Ishikawa (cell line): Measurements from ENCODE around the gene VPS18.

Experiments used
- CEBPB ChIP-seq: IDR thresholded peaks from 2 replicates; pipeline ENCODE4 v1.6.1; 2012
- CREB1 ChIP-seq: IDR thresholded peaks from 2 replicates; pipeline ENCODE4 v1.6.1; 2012; ENCODE audit warnings: low read depth
- EGR1 ChIP-seq: IDR thresholded peaks from 2 replicates; pipeline ENCODE4 v1.6.1; 2012
- EP300 ChIP-seq: IDR thresholded peaks from 2 replicates; pipeline ENCODE4 v1.6.1; 2012; ENCODE audit warnings: borderline replicate concordance
- FOXM1 ChIP-seq: IDR thresholded peaks from 2 replicates; pipeline ENCODE4 v1.6.1; 2012; ENCODE audit warnings: low read depth, borderline replicate concordance
- MAX ChIP-seq: IDR thresholded peaks from 2 replicates; pipeline ENCODE4 v1.6.1; 2012
- NFIC ChIP-seq: IDR thresholded peaks from 2 replicates; pipeline ENCODE4 v1.6.1; 2012
- RAD21 ChIP-seq: IDR thresholded peaks from 2 replicates; pipeline ENCODE4 v1.6.1; 2012; ENCODE audit warnings: low read depth
- REST ChIP-seq: IDR thresholded peaks from 2 replicates; pipeline ENCODE4 v1.6.1; 2012; ENCODE audit warnings: low read depth, mild to moderate bottlenecking
- TAF1 ChIP-seq: IDR thresholded peaks from 2 replicates; pipeline ENCODE4 v1.6.1; 2012; ENCODE audit warnings: low read depth, mild to moderate bottlenecking
- TCF12 ChIP-seq: IDR thresholded peaks from 2 replicates; pipeline ENCODE4 v1.6.1; 2012; ENCODE audit warnings: low read depth
- TEAD4 ChIP-seq: IDR thresholded peaks from 2 replicates; pipeline ENCODE4 v1.6.1; 2012
- USF1 ChIP-seq: IDR thresholded peaks from 2 replicates; pipeline ENCODE4 v1.6.1; 2012
- YY1 ChIP-seq: IDR thresholded peaks from 2 replicates; pipeline ENCODE4 v1.6.1; 2012; ENCODE audit warnings: low read depth
- ZBTB7A ChIP-seq: IDR thresholded peaks from 2 replicates; pipeline ENCODE4 v1.6.1; 2012; ENCODE audit warnings: low read depth

The VPS18 gene

GRCh38 chr15:40878785-40879184, 15.5 kb upstream of the VPS18 start:
- TF ChIP-seq YY1 (no peak), CEBPB (no peak), FOXM1 (no peak), CREB1 (no peak), EP300 (no peak), TEAD4 (no peak), ZBTB7A (no peak), MAX (no peak), NFIC (no peak), TAF1 (no peak), USF1 (no peak), REST (no peak), EGR1 (no peak)

- no peak for TF ChIP-seq TCF12
- TF ChIP-seq CREB1 = no peak
- TF ChIP-seq ZBTB7A = no peak
- TF ChIP-seq TAF1 = no peak
- TF ChIP-seq YY1 = no peak
- no peak for TF ChIP-seq NFIC
- TF ChIP-seq FOXM1 = no peak
- no peak for TF ChIP-seq MAX
- no peak for TF ChIP-seq EGR1
- TF ChIP-seq CEBPB = no peak
- TF ChIP-seq REST = no peak
- no peak for TF ChIP-seq USF1
- no peak for TF ChIP-seq TEAD4
- TF ChIP-seq EP300 = no peak
- no peak for TF ChIP-seq RAD21
These were observed 14.6 kb upstream of the VPS18 start for GRCh38 chr15:40879609-40880008.

GRCh38 chr15:40881351-40881750, 12.9 kb upstream of the VPS18 start:
- no peak for TF ChIP-seq CREB1
- no peak for TF ChIP-seq TEAD4
- no peak for TF ChIP-seq TCF12
- no peak for TF ChIP-seq NFIC
- TF ChIP-seq MAX = no peak
- no peak for TF ChIP-seq USF1
- no peak for TF ChIP-seq YY1
- no peak for TF ChIP-seq CEBPB
- TF ChIP-seq ZBTB7A = no peak
- no peak for TF ChIP-seq EP300
- no peak for TF ChIP-seq FOXM1
- TF ChIP-seq EGR1 = no peak
- no peak for TF ChIP-seq REST
- no peak for TF ChIP-seq TAF1
- no peak for TF ChIP-seq RAD21

- TF ChIP-seq USF1 (no peak), RAD21 (no peak), EGR1 (no peak), ZBTB7A (no peak), EP300 (no peak), CREB1 (no peak), TEAD4 (no peak), NFIC (no peak), MAX (no peak), CEBPB (no peak), FOXM1 (no peak), TAF1 (no peak), REST (no peak)
These were observed 7.7 kb upstream of the VPS18 start for GRCh38 chr15:40886586-40886985.
